Embryonic facial prominence (tissue), 1 donor: Measurements from ENCODE around the gene DRAM2.
A peak's percentile ranks its signal among the peaks of the same experiment; 100 is the strongest.
"Not testable (repeated sequence)": the region's sequence is repeated elsewhere in the genome, so short reads cannot be mapped to it uniquely, and the experiment has no call there.

Source experiments
- DNase-seq: peaks from one replicate; pipeline ENCODE4 v3.0.0-alpha.2; 2016; ENCODE audit errors: extremely low spot score

The DRAM2 gene

GRCh38 chr1:111142356-111142975, 2.6 kb upstream of the DRAM2 start:
- no peak for DNase-seq

DNA sequence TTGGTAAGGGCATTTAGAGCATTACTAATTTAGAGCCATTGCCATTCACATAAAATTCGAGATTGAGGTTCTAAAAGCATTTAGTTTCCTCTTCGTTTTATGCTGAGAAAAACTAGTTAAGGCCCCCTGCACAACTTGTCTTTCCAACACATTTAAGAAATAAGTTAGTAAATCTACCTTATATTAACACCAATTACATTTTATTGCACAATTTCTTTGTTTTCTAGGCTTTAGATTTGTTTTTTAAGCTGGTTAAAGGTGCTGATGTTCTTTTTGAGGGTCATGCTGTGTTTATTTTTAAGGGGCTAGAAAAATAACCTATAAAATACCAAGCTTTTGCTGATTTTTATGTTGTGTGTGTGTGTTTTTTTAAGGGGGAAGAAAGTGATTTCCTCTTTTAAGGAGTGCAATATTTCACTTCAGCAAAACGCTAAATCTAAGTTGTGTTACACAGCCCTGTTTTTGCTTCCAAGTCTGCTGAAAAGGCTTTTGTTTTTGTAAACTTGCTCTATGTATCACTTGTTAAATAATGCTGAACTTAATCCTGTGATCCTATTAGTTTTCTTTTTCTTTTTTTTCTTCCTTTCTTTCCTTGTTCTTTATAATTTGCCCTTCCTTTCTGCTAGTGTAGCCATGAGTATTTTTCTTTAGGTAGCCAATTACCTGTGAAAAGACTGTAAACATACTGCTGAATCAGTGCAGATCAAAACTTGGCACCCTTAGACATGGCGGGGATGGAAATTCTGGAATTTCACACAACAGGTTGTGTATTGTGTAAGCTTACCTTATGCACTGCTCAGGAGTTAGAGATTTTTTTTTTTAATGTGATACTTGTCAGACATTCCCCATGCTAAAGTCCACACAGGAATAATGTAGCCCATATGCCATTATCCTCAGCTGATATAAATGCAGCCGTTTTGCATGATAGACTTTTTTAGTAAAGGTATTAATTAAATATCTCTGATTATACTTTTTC, 1.6 kb upstream of the DRAM2 start:
- DNase-seq, result no peak

DNA sequence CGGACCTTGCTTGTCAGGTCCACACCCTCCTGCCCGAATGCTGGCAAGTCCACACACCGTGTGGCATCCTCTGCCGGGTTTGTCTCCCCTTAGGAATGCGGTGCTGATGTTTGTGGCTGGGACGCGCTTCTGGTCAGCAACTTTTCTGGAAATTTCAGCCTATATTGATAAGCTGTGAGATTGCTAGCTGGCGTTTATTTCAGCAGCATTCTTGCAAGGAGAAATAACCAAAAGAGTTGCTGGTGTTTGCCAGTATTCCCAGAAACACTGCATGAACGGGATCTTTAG, 731 bp upstream of the DRAM2 start:
- no peak for DNase-seq

- DNase-seq, result peak; percentile 56
Measured at GRCh38 chr1:111139324-111139955, 453 bp downstream of the DRAM2 start.

GRCh38 chr1:111133866-111134265, 6.0 kb downstream of the DRAM2 start:
- DNase-seq, result no peak

GRCh38 chr1:111131693-111132092, 8.2 kb downstream of the DRAM2 start:
- no peak for DNase-seq

DNA sequence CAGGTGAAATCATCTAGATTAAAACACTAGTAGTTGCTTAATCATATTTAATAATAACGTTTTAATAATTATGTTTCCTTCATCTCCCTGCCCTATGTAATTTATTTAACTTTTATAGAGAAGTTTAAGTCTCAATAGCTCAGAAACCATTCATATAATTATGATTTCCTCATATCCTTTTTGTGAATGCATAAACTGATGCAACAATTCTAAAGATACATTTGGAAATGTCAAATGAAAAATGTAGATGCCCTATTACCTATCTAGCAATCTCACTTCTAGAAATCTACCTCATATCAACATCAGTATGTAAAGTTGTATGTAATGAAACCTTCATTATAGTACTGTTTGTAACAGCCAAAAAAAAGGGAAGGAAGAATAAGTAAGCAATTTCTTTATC, 10.5 kb downstream of the DRAM2 start:
- no peak for DNase-seq

DNA sequence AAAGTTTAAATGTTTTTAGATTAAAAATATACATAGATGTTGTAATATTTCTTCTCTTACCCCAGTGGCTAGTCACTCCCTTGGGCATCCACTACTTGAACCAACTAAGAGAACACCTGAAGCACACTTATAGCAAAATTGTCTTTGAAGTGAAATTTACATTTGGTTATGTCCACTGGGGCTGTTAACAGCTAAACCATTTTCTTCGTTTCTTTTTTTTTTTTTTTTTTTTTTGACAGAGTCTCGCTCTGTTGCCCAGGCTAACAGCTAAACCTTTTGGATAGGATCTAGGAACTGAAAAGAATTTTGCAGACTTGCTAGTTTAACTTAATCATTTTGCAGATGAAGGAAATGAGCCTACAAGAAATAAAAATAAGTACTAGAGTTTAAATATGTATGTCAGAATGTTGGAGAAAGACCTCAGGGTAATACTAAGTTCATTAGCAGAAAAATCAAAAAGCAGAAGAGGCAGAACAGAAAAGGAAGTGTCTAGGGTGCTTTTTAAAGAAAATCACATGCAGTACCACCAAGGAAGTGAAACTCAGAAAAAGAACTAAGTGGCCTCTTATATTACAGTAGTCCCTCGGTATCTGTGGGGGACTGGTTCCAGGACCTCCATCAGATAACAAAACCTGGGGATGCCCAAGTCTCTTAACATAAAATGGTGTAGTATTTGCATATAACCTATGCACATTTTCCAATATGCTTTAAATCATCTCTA, 11.8 kb downstream of the DRAM2 start:
- DNase-seq, result no peak

GRCh38 chr1:111126354-111126753, 13.5 kb downstream of the DRAM2 start:
- DNase-seq, result no peak

- no peak for DNase-seq
Measured at GRCh38 chr1:111116496-111116895, 23.4 kb downstream of the DRAM2 start.

DNA sequence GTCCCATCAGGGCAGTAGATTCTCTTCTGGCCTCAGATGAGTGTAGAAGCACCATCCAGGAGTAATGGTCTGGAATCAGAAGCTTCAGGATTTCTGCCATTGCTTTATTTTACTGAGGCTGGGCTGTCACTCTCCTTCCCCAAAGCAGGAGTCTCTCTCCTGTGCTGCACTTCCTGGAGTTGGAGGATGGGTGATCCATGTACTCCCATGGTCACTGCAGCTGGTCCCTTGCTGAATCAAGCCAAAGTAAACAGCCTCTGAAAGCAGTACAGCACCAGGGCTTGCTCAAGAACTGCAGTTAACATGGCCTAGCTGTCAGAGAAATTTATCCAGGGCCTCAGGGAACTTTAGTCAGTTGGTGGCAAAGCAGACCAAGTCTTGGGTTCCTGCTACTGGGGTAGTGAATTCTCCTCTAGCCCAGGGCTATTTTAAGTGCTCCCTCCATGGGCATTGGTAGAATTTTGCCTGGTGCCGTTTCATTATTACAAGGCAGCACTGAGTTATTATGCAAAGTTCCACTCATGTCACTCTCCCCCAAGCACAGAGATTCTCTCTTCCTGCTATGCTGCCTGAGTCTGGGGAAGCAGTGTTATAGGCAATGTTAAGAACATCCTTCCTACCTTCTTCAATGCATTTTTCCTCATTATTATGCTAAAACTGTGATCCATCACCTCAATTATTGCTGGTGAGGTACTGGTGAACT, 29.5 kb downstream of the DRAM2 start:
- no peak for DNase-seq

DNA sequence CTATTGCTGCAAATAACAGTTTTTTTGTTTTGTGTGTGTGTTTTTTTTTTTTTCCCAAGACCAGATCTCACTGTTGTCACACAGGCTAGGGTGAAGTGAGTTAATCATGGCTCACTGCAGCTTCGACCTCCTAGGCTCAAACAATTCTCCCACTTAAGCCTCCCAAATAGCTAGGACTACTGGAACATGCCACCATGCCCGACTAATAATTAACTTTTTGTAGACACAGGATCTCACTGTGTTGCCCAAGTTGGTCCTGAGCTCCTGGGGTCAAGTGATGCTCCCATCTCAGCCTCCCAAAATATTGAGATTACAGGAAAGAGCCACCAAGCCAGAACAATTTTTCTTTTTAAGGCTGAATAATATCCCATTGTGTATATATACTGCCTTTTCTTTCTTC, 34.9 kb downstream of the DRAM2 start:
- DNase-seq, result no peak

- no peak for DNase-seq
Measured at GRCh38 chr1:111101854-111102642, 37.8 kb downstream of the DRAM2 start.

DNA sequence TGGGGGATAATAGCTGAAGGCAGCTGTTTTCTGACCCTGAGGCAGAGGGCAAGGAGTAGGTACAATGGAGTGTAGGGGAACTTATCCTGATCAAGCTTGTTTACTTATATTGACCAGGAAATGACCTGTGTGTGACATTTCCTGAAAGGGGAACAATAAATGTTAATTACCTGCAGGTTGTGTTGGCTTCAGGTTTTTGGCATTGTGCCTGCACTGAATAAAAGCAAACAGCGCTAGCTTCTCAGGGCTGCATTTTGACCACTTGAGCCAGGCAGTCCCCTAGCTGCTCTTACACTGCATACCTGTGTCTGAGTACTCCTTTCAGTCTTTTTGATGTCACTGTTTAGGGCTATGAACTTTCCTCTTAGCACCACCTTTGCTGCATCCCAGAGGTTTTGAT, 40.6 kb downstream of the DRAM2 start:
- DNase-seq, result no peak

GRCh38 chr1:111097356-111098099, 42.4 kb downstream of the DRAM2 start:
- DNase-seq, result no peak

GRCh38 chr1:111095421-111095820, 44.5 kb downstream of the DRAM2 start:
- not testable (repeated sequence) for DNase-seq

DNA sequence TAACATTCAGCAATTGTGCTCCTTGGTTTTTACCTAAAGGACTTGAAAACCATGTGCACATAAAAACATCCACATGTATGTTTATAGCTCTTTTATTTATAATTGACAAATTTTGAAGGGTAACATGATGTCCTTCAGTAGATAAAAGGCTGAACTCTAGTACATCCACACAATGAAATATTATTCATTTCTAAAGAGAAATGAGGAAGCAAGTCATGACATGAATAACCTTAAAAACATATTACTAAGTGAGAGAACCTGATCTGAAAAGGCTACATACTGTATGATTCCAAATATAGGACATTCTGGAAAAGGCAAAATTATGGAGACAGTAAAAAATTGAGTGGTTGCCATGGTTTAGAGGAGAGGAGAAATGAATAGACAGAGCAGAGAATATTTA, 50.3 kb downstream of the DRAM2 start:
- DNase-seq, result no peak

DNA sequence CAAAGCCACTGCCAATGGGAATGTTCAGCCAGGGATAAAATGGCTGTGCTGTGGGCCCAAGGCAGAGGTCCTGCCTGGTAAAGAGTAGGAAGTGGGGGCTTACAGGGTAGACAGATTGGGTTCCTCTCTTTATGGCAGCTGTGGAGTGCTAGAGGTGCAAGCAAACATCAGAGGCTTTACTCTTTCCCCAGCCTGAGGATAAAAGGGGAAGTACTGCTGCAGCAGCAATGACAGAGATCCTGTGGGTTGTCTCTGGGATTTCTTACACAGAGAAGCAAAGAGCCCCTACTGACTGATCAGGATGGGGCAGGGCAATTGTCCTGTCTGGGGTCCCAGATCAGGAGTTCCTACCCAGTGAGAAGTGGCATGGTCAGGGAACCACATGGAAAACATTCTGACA, 54.2 kb downstream of the DRAM2 start:
- DNase-seq, result no peak

DNA sequence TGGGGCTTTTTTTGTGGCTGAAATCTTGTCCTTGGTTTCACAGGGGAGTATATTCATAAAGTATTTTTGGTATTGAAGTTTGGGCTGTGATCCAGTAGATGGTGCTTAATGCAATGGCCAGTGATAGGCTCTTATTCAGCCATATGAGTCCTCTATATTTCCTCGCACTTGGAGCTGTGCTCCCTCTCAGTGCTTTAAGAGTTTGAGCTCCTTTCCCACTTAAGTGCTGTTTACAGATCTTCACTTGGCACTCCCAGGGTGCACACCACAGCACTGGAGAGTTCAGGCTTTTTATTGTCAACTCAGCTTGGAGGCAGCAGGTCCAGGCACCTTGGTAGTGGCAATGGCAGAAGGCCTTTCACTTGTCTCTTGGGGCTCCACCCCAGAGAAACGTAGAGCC, 54.9 kb downstream of the DRAM2 start:
- no peak for DNase-seq
